Hematopoietic multipotent progenitor cell treated with erythropoietin and hydrocortisone succinate and interleukin-3 and kit ligand, for 6 days (in vitro differentiated cells): ENCODE data around the gene PACRG.
"Not testable (repeated sequence)": the region's sequence is repeated elsewhere in the genome, so short reads cannot be mapped to it uniquely, and the experiment has no call there.

Source experiments
- DNase-seq: peaks from one replicate; pipeline ENCODE4 v3.0.0-alpha.2; 2015

Gene PACRG

GRCh38 chr6:163300838-163301237 lies 573.1 kb downstream of the PACRG start:
- no peak for DNase-seq

GRCh38 chr6:163301726-163302635 lies 574.2 kb downstream of the PACRG start:
- no peak for DNase-seq

- no peak for DNase-seq
These were observed 575.0 kb downstream of the PACRG start for GRCh38 chr6:163302747-163303146.

- no peak for DNase-seq
These were observed 578.2 kb downstream of the PACRG start for GRCh38 chr6:163306000-163306399.

- no peak for DNase-seq
These were observed 581.1 kb downstream of the PACRG start for GRCh38 chr6:163308629-163309440.

GRCh38 chr6:163309491-163310026 lies 581.8 kb downstream of the PACRG start:
- no peak for DNase-seq

- no peak for DNase-seq
These were observed 582.6 kb downstream of the PACRG start for GRCh38 chr6:163310096-163310972.

- no peak for DNase-seq
These were observed 583.2 kb downstream of the PACRG start for GRCh38 chr6:163310973-163311383.

GRCh38 chr6:163311830-163312229 lies 584.1 kb downstream of the PACRG start:
- DNase-seq, result no peak

GRCh38 chr6:163313566-163313965 lies 585.8 kb downstream of the PACRG start:
- DNase-seq, result no peak

- DNase-seq, result no peak
These were observed 586.2 kb downstream of the PACRG start for GRCh38 chr6:163313981-163314380.

- no peak for DNase-seq
These were observed 587.2 kb downstream of the PACRG start for GRCh38 chr6:163314791-163315470.

- DNase-seq, result not testable (repeated sequence)
These were observed 589.2 kb downstream of the PACRG start for GRCh38 chr6:163316866-163317495.

GRCh38 chr6:163318071-163318786 lies 590.5 kb downstream of the PACRG start:
- no peak for DNase-seq

- DNase-seq, result no peak
These were observed 592.0 kb downstream of the PACRG start for GRCh38 chr6:163319609-163320366.

GRCh38 chr6:163320402-163320801 lies 592.6 kb downstream of the PACRG start:
- DNase-seq, result no peak

GRCh38 chr6:163320804-163321203 lies 593.0 kb downstream of the PACRG start:
- DNase-seq, result peak; percentile 5

GRCh38 chr6:163321717-163322116 lies 593.9 kb downstream of the PACRG start:
- no peak for DNase-seq

- no peak for DNase-seq
These were observed 595.5 kb downstream of the PACRG start for GRCh38 chr6:163323274-163323673.

GRCh38 chr6:163323705-163324104 lies 595.9 kb downstream of the PACRG start:
- no peak for DNase-seq
